Subcutaneous adipose tissue (tissue), 4 donors: Measurements from ENCODE around the gene DIAPH2. TPM values are rescaled to one million over a fixed set of nuclear protein-coding genes. Genes with fewer than 3 reads are reported as not detected.

Experiments used
- total RNA-seq, 4 donors: library from RNA; depleted of rRNA; stranded (reverse); fragments of >200 nt; gene quantifications; one replicate each; pipeline ENCODE4 v1.1.0, GENCODE V29; 2016
- TF ChIP-seq, protein P1 (sequence below): fragments of 450-650 bp; IDR thresholded peaks from one replicate; pipeline ENCODE4 v1.5.1; 2016; ENCODE audit warnings: low read depth, mild to moderate bottlenecking, control low read depth, antibody characterized with exemption, moderate library complexity

Gene DIAPH2
- total RNA-seq, 4 donors from 2014 or later, result 45.0 to 84.6 (median 54.2) TPM

DNA sequence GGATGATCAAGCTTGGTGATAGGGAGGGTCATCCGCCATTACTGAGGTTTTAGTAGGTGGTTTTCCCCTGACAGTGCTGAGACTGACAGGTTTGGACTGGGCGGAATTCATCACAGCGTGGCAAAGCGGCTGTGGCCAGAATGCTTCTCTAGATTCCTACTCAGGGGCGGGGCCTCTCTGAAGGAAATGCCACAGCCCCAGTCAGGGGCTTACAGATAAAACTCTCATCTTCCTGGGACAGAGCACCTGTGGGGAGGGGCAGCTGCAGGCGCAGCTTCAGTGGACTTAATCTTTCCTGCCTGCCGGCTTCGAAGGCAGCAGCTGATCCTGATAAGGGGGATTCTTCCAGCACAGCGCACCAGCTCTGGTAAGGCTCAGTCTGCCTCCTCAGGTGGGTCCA is 515.8 kb downstream of the DIAPH2 start:
- TF ChIP-seq, protein P1, sequence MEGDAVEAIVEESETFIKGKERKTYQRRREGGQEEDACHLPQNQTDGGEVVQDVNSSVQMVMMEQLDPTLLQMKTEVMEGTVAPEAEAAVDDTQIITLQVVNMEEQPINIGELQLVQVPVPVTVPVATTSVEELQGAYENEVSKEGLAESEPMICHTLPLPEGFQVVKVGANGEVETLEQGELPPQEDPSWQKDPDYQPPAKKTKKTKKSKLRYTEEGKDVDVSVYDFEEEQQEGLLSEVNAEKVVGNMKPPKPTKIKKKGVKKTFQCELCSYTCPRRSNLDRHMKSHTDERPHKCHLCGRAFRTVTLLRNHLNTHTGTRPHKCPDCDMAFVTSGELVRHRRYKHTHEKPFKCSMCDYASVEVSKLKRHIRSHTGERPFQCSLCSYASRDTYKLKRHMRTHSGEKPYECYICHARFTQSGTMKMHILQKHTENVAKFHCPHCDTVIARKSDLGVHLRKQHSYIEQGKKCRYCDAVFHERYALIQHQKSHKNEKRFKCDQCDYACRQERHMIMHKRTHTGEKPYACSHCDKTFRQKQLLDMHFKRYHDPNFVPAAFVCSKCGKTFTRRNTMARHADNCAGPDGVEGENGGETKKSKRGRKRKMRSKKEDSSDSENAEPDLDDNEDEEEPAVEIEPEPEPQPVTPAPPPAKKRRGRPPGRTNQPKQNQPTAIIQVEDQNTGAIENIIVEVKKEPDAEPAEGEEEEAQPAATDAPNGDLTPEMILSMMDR, result no peak

DNA sequence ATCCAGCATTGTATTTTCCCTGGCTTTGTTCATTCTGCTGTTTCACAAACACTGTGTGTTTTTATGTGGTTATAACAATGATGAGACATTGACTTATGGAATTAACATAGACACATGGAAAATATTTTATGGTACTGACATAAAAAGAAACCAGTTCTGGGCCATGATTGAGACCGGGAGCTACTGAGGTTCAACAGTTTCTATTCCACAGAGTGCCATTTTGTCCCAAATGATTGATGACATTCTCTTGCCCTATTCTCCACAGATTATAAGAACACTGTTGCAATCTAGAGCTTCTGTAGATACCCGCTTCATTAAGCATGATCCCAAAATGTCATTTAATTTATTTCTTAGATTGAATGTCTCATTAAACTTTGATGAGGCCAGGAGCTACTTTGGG is 525.9 kb downstream of the DIAPH2 start:
- TF ChIP-seq, protein P1, result no peak

DNA sequence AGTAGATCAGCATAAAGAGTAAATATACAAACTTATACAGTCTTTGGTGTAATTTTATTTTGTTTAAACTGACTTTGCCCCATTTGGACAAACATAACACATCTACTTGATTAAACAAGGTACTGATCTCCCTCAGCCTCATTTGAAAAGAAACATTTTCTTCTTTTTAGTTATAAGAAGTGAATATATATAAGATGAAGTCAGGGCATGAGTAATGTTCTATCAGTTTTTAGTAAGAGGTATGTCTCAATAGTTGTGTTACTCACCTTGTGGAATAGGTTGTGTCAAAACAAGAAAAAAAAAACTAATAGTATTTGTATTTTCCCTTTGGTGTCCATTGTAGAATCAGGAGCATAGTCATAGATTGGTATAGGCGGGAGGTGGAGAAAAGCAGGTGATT is 526.4 kb downstream of the DIAPH2 start:
- TF ChIP-seq, protein P1, result no peak

DNA sequence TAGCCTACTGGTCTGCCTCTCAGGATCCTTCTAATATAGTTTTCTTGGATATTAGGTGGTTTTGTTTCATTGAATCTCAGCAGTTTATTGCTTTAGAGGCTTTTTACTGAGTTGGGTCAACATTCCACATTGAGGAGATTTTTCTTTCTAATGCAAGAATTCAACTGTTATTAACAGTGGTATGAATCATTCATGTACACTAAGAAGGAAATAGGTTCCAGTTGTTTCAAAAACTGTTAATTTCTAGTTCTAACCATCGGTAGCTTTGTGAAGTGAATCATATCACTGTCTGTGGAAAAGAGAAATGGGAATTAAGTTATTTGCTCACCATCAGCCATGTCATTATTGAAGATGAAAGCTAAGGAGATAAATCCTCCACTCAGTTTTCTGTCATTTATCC is 530.5 kb downstream of the DIAPH2 start:
- TF ChIP-seq, protein P1, result no peak

DNA sequence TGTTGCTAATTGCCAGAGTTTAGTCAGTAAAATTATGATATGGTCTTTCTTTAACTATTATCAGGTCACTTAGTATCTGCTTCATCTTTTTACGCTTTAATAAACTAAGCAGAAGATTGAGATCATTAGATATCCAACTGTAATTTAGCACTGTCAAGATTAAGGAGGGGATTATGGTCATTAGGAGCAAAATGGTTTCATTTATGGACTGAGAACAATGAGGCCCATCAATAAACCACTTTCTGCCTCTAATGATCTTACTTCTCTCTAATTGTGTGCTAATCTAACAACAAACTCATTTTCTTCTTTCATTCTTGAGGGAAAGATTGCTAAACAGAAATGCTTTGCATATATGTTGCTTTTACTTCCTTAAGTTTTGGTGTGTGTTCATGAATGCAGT is 539.5 kb downstream of the DIAPH2 start:
- TF ChIP-seq, protein P1, result no peak

DNA sequence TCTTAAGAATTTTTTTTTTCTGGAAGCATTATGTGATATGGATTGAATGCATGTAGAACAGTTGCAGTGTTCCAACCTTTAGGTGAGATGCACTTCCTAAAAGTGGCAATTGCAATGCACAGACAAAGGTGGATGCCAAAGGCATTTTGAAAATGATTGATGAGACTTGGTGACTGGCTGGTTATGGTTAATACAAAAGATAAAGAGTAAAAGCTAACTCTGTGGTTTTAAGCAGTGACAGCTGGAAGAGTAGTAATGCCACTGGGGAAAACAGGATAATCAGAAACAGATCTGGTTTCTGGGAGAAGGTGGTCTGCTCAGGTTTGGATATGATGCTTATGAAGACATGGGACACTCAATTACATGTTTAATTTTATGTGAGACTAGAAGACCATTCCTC is 544.7 kb downstream of the DIAPH2 start:
- TF ChIP-seq, protein P1, result no peak

DNA sequence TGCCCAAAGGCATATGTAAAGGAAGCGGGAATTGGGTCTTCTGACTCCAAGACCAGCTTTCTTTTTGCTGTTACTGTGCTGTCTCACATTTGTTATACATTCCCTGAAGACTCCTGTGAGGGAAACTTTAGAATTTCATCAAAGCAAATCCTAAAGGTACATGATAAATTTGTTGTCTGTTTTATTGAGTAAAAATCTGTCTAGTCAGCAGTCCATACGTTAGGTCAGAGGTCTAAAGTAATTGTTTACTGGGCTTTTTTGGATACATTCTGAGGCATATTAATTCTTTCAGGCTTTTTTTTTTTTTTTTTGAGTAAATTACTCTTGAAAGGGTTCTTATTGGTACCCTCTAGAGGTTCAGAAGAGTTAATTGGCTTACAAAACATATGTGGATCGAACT is 546.3 kb downstream of the DIAPH2 start:
- TF ChIP-seq, protein P1, result no peak
